Adrenal gland (tissue), 5 donors: ENCODE results near the gene F5.

Experiments used
- POLR2A ChIP-seq, 2 donors: fragments of 450-650 bp; IDR thresholded peaks; one replicate each; pipeline ENCODE4 v1.6.1; 2017; ENCODE audit warnings: antibody characterized with exemption in 2 of 2, mild to moderate bottlenecking in 2 of 2, moderate library complexity in 1 of 2
- TF ChIP-seq, protein P1 (sequence below), 6 experiments: fragments of 450-650 bp in 4 of 6; fragments of 200-600 bp in 2 of 6; sonication (generic) in 1 of 6; IDR thresholded peaks; 1 replicate in 5 of 6; 2 replicates in 1 of 6; pipeline versions ENCODE4 v1.5.1 to v1.8.0; 2016 to 2021; ENCODE audit warnings: antibody characterized with exemption in 6 of 6, mild to moderate bottlenecking in 2 of 6, moderate library complexity in 1 of 6
- donor health status: DM: no; HTN: no; CAD: no.

DNA sequence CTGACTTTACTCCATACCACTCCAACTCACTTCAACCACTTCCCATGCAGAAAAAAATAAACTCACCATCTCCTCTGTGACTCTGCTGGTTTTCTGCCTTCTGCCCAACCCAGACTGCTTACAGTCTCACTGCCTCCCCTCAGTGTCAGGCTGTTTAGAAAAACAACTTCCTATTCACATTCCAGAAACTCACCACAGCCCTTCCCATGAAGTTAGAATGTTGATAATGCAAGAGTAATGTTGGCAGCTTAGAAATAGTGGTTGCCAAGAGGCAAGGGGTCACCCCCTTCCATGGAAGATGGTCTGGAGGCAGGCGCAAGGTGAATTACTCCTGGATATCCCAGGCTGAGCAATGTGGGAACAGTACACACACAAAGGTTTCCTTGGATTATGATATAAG is 43.7 kb upstream of the F5 start, which contains the start of gene SELP:
- TF ChIP-seq, protein P1, sequence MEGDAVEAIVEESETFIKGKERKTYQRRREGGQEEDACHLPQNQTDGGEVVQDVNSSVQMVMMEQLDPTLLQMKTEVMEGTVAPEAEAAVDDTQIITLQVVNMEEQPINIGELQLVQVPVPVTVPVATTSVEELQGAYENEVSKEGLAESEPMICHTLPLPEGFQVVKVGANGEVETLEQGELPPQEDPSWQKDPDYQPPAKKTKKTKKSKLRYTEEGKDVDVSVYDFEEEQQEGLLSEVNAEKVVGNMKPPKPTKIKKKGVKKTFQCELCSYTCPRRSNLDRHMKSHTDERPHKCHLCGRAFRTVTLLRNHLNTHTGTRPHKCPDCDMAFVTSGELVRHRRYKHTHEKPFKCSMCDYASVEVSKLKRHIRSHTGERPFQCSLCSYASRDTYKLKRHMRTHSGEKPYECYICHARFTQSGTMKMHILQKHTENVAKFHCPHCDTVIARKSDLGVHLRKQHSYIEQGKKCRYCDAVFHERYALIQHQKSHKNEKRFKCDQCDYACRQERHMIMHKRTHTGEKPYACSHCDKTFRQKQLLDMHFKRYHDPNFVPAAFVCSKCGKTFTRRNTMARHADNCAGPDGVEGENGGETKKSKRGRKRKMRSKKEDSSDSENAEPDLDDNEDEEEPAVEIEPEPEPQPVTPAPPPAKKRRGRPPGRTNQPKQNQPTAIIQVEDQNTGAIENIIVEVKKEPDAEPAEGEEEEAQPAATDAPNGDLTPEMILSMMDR (IDR thresholded peaks at IDR 0.05): no peak
- no peak for TF ChIP-seq POLR2A (IDR thresholded peaks at IDR 0.05)
